Activated T-cell treated with anti-CD3 and anti-CD28 coated beads for 24 hours (primary cell): Measurements from ENCODE around the gene QRFP.

ENCODE experiments used
- DNase-seq: peaks from one replicate; pipeline ENCODE4 v3.0.0-alpha.2; 2020; ENCODE audit warnings: low read depth

Gene QRFP

DNA sequence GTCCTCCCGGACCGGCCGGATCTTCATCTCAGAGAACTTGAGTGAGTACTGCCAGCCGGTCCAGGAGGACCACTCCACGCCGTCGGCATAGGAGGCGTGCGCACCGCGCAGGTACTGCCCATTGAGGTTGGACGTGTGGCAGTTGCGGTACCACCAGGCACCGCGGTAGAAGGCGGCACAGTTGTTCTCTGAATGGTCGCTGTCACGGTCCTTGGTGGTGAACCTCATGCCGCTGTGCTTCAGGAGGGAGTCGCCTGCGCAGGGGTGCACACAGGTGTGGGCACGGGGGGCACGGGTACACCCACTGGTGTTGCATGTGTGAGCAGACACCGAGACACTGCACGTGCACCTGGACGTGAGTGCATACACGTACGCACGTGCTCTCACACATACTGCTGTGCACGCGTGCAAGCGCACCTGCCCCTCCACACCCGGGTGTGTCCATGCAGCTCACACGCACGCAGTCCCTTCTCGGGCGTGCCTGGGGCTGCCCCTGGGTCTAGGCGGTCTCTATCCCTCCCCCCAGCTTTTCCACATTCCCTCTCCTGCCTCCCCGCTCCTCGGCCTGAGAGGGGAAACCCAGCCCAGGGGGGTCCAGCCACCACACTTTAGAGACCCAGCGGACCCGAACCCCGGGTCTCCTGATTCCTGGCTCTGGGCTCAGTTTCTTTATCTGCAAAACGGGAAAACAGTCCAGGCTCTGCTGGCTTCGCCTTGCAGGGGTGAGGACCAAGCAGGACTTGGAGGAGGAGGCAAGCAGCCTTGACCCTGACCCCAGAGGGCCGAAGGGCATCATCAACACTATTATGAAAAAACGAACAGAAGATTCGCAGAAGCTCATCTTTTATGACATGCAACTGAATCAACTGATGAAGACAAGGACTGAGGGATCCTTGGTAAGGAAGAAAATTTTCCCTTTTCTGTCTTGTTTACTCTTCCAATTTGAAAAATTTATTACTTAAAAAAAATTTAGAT is 7.7 kb upstream of the QRFP start:
- DNase-seq = no peak

DNA sequence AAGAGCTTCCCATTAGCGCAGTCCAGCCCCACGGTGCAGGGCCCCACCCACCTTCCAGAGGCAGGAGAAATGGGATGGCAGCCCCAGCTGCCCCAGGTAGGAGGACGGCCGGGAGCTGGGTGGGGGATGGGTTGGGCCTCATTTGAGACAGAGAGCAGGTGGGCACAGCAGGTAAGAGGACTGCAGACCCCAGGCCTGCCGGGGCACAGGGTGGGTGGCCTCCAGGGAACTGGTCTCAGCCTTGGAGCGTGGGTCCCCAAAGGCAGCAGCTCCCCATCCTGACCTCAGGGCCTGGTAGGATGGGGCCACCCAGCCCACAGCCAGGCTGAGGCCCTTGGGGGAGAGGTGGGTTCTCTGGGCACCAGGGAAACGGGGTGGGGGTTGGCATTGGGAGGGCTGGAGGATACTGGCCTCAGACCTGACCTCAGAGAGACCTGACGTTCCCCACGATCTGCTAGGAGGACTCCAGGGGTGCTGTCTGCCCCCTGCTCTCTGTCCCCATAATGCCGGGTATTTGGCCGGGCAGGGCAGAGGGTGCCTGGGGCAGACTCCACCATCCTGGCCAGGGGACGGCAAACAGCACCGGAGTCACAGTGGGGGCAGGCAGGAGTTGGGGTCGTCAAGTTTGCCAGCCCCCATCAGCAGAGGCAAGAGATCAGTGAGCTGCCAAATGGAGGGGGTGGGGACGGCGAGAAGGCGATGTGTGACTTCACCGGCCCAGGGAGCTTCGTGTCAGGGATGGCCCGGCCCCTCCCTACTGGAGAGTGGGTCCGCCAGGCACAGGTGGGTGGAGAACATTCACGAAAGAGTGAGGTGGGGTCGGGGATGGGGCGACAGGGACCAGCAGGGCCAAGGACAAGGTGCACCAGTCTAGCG is 6.8 kb upstream of the QRFP start:
- DNase-seq = no peak

DNA sequence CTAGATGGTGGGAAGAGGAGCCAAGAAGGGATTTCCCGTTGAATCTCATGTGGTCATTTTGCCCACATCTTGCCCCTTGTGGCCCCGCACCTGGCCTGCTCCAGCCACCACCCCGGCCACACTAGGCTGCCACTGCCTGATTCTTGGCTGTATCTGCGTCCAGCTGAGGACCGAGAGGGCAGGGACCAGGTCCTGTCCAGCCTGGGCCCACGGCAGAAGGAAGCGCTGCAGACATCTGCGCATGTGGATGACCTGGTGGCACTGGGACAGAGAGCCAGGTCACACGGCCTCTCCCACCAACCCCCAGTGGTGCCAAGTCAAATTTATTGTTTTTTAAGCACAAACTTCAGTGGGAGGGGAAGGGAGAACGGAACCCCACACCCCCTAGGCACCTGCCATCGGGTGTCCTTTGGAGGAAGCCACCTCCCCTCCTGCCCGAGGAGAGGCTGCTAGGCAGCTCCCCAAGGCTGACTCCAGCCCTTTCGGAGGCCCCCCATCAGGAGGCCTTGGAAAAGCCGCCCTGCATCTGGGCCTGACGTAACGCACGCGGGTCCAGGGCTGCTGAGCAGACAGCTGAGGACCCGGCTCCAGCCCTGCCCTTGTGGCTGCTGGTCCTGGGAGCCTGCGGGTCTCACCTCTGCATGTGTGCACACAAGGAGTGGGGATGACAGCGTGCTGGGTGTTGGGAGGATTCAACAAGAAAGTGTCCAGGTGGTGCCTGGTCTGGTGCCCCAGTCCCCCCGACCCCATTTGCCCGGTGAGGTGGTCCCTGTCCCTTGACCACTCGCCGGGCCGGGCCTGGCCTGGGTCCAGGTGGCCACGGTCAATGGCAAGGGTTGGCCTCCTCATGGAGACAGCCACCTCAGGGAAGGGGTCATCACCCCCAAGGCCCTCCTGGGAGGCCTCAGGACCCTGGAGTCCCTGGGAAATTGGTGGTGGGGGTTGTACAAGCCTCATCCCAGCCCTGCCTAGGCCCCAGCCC is 5.9 kb upstream of the QRFP start:
- DNase-seq = no peak

DNA sequence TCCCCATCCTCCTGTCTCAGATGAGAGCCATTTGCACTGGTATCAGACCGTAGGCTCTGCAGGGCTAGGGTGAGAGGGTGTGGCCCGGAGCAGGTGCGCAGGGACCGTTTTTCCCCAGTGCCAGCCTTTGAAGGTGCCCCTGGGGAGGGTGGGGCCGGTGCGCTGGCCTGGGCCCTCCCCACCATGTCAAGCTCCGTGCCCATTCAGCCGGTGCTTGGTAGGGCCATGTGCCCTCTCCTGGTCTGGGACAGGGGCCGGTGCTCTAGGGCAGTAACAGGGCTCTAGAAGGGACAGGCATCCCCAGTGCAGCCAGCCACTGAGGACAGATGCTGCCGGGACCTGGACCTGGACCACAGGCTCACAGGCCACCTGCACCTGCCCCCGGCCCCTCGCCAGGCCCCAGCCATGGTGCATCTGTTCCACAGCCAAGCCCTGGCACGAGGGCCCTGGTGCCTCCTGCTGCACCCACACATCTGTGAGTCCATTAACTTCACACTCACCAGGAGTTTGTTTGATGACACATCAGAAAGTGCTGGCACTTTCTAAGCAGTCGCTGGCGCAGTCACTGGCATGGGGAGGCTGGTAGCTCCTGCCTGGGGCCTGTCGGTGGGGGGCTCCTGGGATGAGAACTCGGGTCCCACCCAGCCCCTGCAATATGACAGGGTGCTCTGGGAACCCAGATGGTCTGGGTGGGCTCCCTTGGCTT is 5.0 kb upstream of the QRFP start:
- no peak for DNase-seq

DNA sequence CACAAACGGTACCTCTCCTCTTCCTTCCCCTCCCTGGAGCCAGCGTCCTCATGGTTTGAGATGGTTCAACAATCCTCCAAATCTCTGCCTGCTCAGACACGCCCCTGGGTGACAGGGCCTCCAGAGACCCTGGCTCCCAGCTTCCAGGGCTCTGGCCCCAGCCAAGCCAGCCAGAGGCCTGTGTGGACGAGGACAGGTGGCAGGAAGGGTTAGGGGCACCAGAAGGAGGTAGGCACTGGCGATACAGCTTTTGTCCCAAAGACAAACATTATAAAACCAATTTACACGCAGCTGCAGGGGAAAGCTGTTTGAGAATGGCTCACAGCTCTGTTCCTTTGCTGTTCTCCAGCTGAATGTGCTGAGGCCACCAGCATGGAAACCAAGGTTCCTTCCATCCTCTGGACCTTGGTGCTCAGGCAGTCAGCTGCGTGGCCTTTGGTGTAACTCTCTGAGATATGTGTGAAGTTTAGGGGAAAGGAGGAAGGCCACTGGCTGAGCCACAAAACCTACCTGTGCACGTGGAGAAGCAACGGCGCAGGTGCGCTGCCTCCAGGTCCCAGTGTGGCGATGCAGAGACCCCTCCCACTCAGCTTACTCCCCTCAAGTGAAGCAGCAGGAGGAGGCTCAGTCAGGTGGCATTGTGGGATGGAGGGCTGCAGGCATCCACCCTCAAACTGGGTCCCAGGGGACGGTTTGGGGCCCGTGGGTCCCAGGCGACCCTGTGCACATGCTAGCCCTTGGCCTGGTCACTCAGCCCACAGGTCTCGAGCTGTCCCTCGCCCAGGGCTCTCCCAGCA is 4.3 kb upstream of the QRFP start:
- no peak for DNase-seq

DNA sequence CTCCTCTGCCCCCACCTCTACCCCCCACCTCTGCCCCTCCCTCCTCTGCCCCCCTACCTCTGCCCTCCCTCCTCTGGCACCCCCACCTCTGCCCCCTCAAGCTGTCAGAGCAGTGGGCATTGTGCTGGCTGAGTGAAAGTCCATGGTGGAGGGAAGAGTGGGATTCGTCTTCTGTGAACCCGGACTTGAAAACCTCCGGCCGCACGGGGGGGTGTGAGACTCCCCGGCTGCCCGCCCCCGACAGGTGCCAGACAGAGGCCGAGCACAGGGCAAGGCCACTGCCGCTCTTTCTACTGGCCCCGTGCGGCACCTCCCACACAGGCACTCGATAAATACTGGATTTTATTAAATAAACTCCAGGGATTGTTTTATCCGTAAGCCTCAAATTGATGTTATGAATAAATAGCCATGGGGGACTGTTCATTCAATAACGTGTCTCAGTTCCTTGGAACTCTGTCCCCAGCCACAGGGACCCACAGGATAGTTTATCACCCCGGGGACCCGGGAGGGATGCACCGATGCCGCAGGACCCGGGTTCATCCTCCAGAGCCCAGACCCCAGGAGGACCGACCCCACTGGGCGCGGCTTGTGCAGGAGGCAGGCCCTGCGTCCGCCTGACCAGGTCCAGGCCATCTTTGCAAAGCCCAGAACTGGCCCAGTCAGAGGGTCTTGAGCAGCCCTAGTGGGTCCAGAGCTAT is 2.6 kb upstream of the QRFP start:
- no peak for DNase-seq

DNA sequence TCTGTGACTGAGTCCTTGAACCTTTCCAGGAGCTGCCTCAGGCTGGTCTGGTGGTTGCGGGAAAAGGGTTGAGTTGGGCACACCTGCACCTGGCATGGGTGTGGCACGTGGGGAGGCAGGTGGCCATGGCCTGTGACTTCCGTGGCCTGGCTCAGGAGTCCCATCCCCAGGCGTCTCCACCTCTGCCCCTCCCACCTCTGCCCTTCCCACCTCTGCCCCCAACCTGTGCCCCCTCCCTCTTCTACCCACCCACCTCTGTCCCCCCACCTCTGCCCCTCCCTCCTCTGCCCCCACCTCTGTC is 1.9 kb upstream of the QRFP start:
- DNase-seq = no peak

DNA sequence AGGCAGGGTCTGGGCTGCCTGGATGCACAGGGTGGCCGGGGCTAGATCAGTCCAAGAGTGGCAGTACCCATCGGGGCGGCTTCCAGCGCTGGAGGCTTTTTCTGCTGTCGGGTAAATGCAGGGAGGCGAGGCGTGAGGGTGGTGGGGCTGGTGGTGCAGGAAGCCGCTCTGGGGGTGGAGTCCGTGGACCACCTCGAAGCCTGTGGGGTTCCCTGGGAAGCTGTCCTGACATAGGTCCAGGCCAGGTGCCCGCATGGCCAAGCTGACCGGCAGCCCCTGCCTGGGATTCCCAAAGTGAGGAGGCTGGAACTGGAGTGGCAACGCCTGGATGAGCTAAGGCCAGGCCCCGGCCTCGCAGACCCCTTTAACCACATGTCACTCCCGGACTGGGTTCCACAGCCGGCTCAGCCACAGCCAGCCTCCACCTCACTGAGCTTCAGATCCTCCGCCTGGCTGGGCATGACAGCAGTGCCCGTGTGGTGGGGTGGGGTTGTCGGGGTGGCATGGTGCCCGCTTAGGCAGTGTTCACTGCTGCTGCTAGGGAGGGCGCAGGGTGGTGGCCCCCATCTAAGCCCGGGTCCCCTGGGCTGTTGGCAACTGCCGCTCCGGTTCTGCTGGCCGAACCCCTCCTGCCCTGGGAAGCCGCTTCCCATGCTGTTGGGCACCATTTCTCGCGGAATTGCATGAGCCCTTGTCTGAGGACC is 1.4 kb upstream of the QRFP start:
- no peak for DNase-seq

DNA sequence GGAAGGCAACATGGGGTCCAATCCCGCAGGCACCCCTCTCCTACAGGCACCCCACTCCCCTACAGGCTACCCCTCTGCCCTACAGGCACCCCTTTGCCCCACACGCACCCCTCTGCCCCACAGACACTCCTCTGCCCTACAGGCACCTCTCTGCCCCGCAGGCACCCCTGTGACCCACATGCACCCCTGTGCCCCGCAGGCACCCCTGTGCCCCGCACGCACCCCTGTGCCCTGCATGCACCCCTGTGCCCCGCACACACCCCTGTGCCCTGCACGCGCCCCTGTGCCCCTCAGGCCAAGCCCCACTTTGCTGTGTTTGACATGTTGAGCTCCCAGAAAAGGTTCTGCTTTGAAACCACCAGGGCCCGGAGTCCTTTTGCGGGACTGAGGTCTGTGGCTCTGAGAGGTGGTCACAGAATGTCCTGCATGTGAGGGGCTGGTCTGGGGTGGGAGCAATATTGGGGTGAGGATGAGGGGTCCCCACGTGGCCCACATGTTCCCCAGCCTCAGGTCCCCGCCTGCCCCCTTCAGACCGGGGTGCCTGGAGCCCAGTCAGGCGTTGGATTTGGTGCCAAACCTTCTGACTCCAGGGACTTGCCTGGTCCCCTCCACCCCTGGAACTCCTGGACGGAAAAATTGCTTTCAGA is 616 bp upstream of the QRFP start:
- no peak for DNase-seq

DNA sequence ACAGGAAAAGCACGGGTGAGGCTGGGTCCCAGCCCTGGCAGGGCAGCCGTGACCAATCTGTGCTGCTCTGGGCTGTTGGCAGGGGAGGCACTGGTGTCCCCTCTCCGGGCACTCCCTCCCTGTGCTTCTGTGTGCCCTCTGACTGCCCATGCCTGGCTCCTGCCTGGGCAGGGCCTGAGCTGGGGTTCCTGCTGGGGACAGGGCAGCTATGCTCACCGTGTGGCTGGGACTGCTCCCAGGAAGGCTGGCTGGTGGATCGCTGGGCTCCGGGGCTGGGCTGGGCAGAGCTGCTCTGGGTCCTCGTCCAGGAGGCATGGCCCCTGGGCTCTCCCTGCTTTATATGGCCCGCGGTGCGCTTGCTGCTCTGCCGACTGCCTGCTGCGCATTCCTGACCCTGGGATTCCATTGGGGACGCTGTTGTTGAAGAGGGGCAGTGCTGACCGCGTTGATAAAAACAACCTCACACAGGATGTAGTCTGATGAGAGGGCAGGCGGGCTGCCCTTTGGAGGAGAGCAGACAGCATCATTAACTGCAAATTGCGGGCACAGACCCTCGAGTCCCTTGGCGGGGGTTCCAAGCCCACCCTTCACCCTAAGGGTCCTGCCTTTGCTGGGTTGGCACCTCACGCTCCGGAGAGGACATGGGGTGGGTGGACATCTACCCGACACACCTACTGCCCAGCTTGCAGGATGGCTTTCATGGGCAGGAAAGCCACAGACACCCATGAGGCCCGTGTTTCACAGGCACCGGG is 955 bp downstream of the QRFP start:
- DNase-seq = no peak

DNA sequence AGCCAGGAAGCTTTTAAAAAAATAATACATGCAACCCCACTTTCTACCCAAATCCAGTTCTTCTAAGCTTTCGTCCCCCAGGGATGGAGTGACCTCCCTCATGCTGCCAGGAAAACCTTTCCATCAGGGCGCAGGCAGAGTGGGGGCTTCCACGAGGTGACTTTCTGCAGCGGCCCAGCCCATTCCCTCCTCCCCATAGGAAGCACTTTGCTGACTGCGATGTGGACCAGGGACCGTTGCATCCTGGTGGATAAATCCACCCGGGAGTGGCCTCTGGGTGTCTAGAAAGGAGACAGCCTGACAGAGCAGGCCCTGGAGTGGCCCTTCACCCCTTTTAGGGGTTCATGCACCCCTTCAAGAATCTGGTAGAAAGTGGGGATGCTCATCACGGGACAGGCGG is 1.6 kb downstream of the QRFP start:
- no peak for DNase-seq

DNA sequence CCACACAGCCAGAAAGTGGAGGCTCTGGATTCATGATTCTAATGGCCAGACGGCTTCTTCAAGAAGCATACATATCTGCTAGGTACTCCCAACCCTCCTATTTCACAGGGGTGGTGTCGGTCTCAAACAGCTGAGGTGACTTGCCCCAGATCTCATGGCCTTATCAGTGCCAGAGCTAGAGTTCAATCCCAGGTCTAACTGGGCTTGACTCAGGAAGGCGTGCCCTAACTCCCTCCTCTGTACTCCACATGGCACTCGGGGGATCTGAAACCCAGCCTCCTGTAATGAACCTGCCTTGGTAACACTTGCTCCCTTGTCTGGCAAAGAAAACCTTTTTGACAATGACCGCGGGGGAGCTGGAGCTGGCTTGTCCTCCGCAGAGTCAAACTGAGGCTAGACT is 2.1 kb downstream of the QRFP start:
- DNase-seq = no peak

DNA sequence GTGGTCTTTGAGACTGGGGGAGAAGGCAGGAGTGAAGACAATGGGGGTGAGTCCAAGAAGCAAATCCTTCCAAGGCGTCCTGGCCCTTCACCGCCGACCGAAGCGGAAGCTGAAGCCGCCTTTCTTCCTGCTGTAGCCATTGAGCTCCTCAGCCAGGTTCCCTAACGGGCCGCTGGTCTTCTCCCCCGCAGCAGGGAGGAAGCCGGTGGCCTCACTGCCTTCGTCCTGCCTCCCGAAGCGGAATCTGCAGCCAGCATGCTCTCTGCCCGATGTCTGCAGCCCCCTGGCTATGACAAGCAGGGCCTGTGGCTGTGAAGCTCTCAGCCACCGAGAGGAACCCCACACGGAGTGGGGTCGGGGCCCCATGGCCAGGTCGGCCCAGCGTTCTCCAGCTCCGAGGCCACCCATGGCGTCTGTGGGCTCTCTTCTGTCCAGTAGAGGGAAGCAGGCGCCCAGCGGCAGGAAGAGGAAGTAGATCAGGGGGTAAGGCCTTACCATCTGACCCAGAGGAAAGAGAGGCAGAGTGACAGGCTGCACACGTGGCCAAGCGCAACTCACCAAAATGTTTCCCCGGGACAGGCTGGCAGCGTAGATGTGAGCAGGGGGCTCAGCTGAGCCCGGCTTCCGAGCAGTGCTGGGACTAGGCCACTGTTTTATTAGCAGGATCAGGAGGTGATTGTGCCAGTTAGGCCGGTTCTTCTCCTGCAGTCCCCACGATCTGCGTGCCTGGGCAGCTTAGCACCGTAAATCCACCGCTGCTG is 3.1 kb downstream of the QRFP start:
- no peak for DNase-seq

DNA sequence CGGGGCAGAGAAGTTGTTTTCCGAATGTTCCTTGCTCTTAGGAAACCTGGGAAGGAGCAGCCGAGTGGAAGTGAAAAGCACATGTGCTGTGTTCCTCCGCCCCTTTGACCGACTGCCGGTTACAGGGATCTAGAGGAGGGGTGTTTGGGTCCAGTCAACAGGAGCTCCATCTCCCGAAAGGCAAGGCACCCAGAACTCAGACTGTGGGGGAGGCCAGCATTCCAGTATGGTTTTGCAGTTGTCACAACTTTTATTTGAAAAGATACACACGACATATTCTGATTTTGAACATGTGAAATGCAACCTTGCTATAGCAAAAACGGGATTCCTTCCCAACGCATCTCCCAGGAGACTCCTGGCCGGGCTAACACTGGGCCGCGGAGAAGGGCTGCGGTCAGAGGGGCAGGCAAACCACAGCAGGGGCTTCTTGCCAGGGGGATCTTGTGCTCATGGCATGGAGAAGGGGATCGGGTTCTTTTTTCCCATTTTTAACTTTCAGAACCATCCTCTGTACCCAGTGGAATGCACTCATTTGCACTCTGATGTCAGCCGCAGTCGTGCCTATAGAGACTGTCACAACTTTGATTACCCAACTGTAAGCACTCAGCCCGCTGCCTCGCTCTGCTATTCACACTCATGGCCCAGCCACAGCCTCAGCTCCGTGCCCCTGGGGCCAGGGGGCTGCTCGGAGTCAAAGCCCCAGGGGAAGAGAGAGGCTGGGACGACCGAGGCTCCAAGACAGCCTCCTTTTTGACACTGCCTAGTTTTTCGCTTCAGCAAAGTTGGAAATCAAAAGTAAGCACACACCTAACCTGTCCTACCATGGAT is 3.9 kb downstream of the QRFP start:
- no peak for DNase-seq

DNA sequence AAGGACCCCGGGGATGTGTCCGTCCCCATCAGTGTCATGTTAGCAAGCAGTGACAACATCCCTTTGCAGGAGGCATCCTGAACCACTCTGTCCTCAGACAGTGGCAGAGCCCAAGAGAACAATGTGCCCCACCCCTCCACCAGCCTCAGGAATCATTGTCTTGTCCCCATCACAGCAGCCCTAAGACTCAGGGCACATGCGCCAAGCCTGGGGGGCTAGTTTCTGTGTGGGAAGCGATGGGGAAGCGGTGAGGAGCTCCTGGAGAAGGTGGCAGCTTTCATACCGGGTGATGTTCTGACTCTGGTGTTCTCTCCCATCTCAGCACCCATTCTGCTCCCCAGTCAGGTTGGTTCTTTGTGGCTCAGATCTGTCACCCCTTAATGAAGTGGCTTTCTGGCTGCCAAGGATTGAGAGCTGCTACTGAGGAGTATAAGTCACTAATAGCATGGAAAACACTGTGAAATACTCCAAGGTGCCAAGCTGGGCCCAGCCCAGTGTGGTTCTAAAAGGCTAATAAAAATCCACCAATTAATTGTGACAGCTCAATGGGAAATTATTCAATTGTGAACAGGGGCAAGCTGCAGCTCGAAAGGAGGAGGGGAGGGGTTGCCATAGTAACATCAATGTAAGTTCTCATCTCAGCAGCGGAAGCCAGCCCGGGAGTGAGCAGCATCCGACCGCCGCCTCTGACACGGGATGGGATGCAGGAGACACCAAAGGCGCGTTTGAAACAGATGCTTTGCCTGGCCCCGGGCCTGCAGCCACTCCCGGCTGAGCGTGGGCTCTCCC is 4.7 kb downstream of the QRFP start:
- no peak for DNase-seq
